Activated CD4-positive, CD25-positive, alpha-beta regulatory T cell treated with anti-CD3 and anti-CD28 coated beads, Interleukin-2, amount 50 U/mL, for 24 hours (primary cell): ENCODE results near the gene HDDC3.
A peak's percentile ranks its signal among the peaks of the same experiment; 100 is the strongest.

Source experiments
- ATAC-seq, 2 donors: fragments of 150-1000 bp; cut with Tn5 transposase; one replicate each; pipeline ENCODE4 v1.10.0; 2021; ENCODE audit warnings: mild to moderate bottlenecking in 1 of 2, moderate library complexity in 1 of 2

HDDC3 gene

GRCh38 chr15:90953947-90954711 is 21.8 kb upstream of the HDDC3 start:
- ATAC-seq, result no peak

DNA sequence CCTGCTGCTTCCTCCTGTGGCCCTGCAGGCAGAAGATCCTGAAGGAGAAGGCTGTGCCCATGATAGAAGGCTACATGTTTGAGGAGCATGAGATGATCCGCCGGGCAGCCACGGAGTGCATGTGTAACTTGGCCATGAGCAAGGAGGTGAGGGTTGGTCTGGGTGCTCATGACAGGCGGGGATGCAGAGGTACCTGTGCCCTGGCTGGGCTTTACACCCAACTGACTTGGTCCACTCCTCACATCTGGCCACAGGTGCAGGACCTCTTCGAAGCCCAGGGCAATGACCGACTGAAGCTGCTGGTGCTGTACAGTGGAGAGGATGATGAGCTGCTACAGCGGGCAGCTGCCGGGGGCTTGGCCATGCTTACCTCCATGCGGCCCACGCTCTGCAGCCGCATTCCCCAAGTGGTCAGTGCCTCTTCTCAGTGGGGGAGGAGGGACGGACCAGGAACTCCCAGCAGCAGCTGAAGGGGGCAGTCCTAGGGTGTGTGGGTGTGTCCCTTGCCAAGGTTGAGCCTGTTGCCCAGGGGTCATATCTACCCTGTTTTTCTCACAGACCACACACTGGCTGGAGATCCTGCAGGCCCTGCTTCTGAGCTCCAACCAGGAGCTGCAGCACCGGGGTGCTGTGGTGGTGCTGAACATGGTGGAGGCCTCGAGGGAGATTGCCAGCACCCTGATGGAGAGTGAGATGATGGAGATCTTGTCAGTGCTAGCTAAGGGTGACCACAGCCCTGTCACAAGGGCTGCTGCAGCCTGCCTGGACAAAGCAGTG is 20.7 kb upstream of the HDDC3 start:
- ATAC-seq, result no peak

GRCh38 chr15:90950676-90951075 is 18.3 kb upstream of the HDDC3 start:
- ATAC-seq, result no peak

DNA sequence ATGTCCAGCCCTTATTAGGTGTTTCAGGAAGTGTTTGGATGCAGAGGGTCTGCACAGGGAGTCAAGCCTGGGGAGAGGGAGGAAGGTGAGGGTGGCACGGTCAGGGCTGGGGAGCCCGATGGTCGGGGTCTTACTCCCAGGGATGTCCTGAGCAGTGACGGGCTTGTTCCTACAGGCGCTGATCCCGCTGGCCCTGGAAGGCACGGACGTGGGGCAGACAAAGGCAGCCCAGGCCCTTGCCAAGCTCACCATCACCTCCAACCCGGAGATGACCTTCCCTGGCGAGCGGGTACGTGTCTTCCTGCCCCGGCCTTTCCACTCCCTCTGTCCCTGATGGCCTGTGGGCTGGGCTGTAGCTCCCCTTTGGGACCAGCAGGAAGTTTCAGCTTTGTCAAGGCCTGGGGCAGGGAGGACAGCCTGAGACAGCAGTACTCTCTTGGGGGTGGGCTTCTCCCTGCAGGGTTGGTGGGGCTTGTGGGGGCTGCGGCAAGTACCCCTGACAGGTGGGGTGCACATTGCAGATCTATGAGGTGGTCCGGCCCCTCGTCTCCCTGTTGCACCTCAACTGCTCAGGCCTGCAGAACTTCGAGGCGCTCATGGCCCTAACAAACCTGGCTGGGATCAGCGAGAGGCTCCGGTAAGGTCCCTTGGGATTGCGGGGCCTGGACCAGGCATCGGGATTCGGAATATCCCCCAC is 17.8 kb upstream of the HDDC3 start:
- no peak for ATAC-seq

DNA sequence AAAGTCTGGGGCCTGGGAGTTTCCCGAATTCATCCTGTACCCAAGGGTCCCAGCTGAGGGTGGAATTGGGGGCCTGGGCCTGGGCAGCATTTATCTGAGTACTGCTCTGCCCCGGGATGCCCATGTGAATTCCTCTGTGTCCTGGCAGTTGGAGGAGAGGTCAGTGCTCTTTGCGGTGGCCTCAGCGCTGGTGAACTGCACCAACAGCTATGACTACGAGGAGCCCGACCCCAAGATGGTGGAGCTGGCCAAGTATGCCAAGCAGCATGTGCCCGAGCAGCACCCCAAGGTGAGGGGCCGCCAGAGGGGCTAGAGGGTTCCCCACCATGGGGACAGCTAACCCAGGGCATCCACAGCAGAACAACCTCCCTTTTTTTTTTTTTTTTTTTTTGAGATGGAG is 16.2 kb upstream of the HDDC3 start:
- ATAC-seq, result no peak

DNA sequence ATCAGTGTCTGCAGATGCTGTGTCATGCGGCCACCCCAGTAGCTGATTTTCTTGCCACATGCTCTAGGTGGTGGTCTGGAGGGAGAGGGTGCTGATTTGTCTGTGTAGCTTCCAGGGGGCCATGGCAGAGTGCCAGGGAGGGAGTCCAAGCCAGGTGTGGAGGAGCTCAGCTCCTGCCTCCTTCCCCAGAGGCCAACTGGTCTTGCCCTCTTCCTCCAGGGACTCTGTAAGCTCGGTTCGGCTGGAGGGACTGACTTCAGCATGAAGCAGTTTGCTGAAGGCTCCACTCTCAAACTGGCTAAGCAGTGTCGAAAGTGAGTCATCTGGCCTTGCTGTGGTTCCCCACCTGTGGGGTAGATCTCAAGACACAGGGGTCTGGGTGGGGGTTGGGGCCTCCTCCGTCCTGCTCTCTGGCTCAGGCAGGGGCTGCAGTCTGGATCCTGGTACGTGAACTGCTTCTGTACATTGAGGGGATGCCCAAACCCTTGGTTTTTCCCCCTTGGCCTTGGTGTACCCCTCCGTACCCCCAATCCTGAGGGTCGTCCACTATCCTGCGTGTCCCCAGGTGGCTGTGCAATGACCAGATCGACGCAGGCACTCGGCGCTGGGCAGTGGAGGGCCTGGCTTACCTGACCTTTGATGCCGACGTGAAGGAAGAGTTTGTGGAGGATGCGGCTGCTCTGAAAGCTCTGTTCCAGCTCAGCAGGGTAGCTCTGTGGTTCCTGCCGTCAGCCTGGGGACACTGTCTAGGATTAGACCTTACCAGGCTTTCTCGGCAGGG is 15.4 kb upstream of the HDDC3 start:
- no peak for ATAC-seq

- ATAC-seq, result no peak
Measured at GRCh38 chr15:90946941-90947576, 14.7 kb upstream of the HDDC3 start.

DNA sequence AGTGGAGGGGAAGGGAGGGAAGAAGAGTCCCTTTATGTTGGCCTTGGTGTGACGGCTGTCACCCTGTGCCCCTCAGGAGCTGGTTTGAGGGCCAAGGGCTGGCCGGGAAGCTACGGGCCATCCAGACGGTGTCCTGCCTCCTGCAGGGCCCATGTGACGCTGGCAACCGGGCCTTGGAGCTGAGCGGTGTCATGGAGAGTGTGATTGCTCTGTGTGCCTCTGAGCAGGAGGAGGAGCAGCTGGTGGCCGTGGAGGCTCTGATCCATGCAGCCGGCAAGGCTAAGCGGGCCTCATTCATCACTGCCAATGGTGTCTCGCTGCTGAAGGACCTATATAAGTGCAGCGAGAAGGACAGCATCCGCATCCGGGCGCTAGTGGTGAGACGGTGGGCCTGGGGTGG is 14.2 kb upstream of the HDDC3 start:
- ATAC-seq, result no peak

GRCh38 chr15:90945091-90945490 is 12.7 kb upstream of the HDDC3 start:
- no peak for ATAC-seq

GRCh38 chr15:90942354-90943120 is 10.2 kb upstream of the HDDC3 start:
- no peak for ATAC-seq

- ATAC-seq, result no peak
Measured at GRCh38 chr15:90941038-90941437, 8.7 kb upstream of the HDDC3 start.

DNA sequence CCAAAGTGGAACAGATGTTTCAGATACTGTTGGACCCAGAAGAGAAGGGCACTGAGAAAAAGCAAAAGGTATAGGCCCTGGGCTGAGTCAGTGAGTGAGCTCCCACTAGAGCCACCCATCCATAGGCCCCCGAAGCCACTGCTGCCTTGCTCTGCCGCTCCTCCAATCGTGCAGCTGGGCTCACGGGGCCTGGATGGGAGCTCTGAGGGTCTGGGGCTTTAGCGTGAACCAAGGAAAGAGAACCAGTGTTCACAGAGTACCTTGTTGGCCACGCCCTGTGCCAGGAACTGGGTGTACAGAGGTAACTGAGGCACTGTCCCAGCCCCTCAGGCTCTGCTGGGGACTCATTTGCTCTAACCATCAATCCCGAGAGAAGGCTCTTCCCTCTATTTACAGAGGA is 7.4 kb upstream of the HDDC3 start:
- ATAC-seq, result no peak

DNA sequence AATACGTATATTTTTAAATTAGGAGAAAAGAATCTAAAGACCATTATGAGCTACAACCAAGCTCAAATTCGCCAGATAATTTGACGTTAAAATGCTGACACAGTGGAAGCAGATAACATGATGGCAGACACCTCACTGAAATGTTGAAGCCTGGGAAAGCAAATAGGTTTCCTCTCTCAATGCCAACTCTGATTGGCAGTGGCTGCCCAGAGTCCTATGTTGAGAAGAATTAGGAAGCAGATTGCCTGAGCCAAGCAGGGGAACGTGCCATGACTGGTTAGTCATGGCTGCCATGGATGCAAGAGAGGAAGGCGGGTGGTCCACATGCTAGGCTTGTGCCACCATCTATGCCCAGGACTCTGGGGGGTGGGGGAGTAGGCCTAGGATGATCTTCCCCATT is 5.9 kb upstream of the HDDC3 start:
- no peak for ATAC-seq

- no peak for ATAC-seq
Measured at GRCh38 chr15:90936823-90937222, 4.5 kb upstream of the HDDC3 start.

GRCh38 chr15:90934949-90935751 is 2.8 kb upstream of the HDDC3 start, which contains the start of gene UNC45A:
Gene UNC45A, plus strand, starts transcription at chr15:90935285. Its CDS starts 40 bp downstream, at chr15:90935325.
- ATAC-seq, result peak; percentile 70 to 78

GRCh38 chr15:90934256-90934948 is 2.1 kb upstream of the HDDC3 start:
- peak; percentile 34 to 43 for ATAC-seq

DNA sequence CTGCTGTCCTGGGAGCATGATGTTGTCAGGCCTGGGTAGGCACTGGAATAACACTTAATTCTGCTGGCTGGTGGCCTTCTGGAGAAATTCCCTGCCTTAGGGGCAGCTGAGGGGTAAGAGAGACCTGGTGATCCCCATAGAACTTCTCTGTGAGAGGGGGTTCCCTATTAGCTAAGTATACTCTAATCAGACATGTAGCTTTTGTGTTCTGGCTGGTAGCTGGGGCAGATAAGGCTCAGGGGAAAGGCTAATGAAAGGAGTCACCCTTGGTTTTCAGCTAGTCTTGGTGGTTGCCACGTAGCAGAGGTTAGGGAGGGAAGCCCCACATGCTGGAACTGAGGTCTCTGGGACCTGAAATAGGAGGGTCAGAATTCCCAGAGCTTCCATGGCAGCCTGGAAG is 952 bp upstream of the HDDC3 start:
- ATAC-seq, result no peak

DNA sequence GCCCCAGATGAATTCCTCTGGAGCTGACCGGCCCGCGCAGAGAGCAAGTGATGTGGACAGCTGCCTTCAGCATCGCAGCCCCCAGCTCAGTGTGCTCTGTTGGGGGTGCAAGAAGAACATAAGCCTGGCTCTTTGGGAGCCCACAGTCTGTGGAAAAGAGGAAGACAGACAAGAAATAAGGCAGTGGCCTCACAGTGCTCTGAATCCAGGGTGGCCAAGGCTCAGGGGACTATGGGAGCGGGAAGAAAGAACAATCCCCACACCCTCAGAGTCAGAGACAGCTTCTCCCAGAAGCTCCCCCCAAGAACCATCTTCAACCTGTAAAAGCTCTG is 277 bp upstream of the HDDC3 start:
- ATAC-seq, result no peak

- no peak for ATAC-seq
Measured at GRCh38 chr15:90931575-90931827, 848 bp downstream of the HDDC3 start.

- ATAC-seq, result no peak
Measured at GRCh38 chr15:90930861-90931574, 1.3 kb downstream of the HDDC3 start.
